ENCODE results near the gene P2RY8.

P2RY8 gene

GRCh38 chrX:1444561-1445500, 92.2 kb downstream of the P2RY8 start:
- no peak for TF ChIP-seq CTCF (IDR thresholded peaks at IDR 0.05; ENCODE audit: low read depth, low read length)
- no peak for DNase-seq (ENCODE audit: low read depth in 2 of 2)
- H3K4me3 ChIP-seq (replicated peaks in 1 of 2; ENCODE audit: low read depth in 2 of 2, low read length in 2 of 2) = no peak overlapping the region

GRCh38 chrX:1443496-1444075, 93.4 kb downstream of the P2RY8 start:
- no peak for DNase-seq (ENCODE audit: low read depth in 2 of 2)
- H3K4me3 ChIP-seq (replicated peaks in 1 of 2; ENCODE audit: low read depth in 2 of 2, low read length in 2 of 2) = no peak overlapping the region
- TF ChIP-seq CTCF (IDR thresholded peaks at IDR 0.05; ENCODE audit: low read depth, low read length) = no peak

- H3K4me3 ChIP-seq (replicated peaks in 1 of 2; ENCODE audit: low read depth in 2 of 2, low read length in 2 of 2) = no peak overlapping the region
- no peak for TF ChIP-seq CTCF (IDR thresholded peaks at IDR 0.05; ENCODE audit: low read depth, low read length)
- DNase-seq (ENCODE audit: low read depth in 2 of 2) = no peak
Observed at GRCh38 chrX:1442724-1443367, 94.1 kb downstream of the P2RY8 start.

GRCh38 chrX:1442016-1442665, 94.8 kb downstream of the P2RY8 start:
- DNase-seq (ENCODE audit: low read depth in 2 of 2) = no peak
- H3K4me3 ChIP-seq (replicated peaks in 1 of 2; ENCODE audit: low read depth in 2 of 2, low read length in 2 of 2) = no peak overlapping the region
- TF ChIP-seq CTCF (IDR thresholded peaks at IDR 0.05; ENCODE audit: low read depth, low read length) = no peak

GRCh38 chrX:1440506-1440905, 96.5 kb downstream of the P2RY8 start:
- no peak overlapping the region for H3K4me3 ChIP-seq (replicated peaks in 1 of 2; ENCODE audit: low read depth in 2 of 2, low read length in 2 of 2)
- DNase-seq (ENCODE audit: low read depth in 2 of 2) = no peak
- no peak for TF ChIP-seq CTCF (IDR thresholded peaks at IDR 0.05; ENCODE audit: low read depth, low read length)

GRCh38 chrX:1435241-1435895, 101.6 kb downstream of the P2RY8 start:
- no peak for TF ChIP-seq CTCF (IDR thresholded peaks at IDR 0.05; ENCODE audit: low read depth, low read length)
- DNase-seq (ENCODE audit: low read depth in 2 of 2) = no peak

More at GRCh38 chrX:1435241-1435895, 101.6 kb downstream of the P2RY8 start:
- H3K4me3 ChIP-seq (replicated peaks in 1 of 2; ENCODE audit: low read depth in 2 of 2, low read length in 2 of 2) = no peak overlapping the region

Data from cardiac fibroblast (primary cell).